GM23338 (cell line): ENCODE measurements around the gene CLEC4E. TPM values are rescaled to one million over a fixed set of nuclear protein-coding genes. Genes with fewer than 3 reads are reported as not detected.

Experiments used
- ATAC-seq: fragments of 200-7000 bp; cut with Tn5 transposase; 3 replicates; pipeline ENCODE4 v1.9.1; 2020
- DNase-seq: peaks from one replicate; pipeline ENCODE4 v3.0.0-alpha.2; 2015; ENCODE audit warnings: low spot score
- H2AFZ ChIP-seq: fragments of 200-600 bp; sonication (generic); 2 replicates; pipeline ENCODE4 v1.8.0; 2016; ENCODE audit warnings: antibody characterized with exemption, mild to moderate bottlenecking, moderate library complexity
- H3F3A ChIP-seq: fragments of 200-600 bp; sonication (generic); replicated peaks from 2 replicates; pipeline ENCODE4 v1.8.0; 2017; ENCODE audit warnings: antibody characterized with exemption, mixed run types, low read depth
- H3K27ac ChIP-seq: fragments of 200-600 bp; sonication (generic); 2 replicates; pipeline ENCODE4 v1.6.1; 2016; ENCODE audit warnings: low read depth
- H3K27me3 ChIP-seq: fragments of 200-600 bp; sonication (generic); 2 replicates; pipeline ENCODE4 v1.8.0; 2016; ENCODE audit warnings: mild to moderate bottlenecking, mixed run types, moderate library complexity; ENCODE audit not compliant: insufficient read depth
- H3K36me3 ChIP-seq: fragments of 200-600 bp; sonication (generic); 2 replicates; pipeline ENCODE4 v1.8.0; 2016; ENCODE audit warnings: mild to moderate bottlenecking; ENCODE audit not compliant: insufficient read depth
- H3K4me1 ChIP-seq: fragments of 200-600 bp; sonication (generic); 2 replicates; pipeline ENCODE4 v1.8.0; 2016; ENCODE audit warnings: mild to moderate bottlenecking, moderate library complexity; ENCODE audit not compliant: insufficient read depth
- H3K4me2 ChIP-seq: fragments of 200-600 bp; sonication (generic); 2 replicates; pipeline ENCODE4 v1.7.1; 2017; ENCODE audit warnings: mixed run types
- H3K4me3 ChIP-seq: fragments of 200-600 bp; sonication (generic); 2 replicates; pipeline ENCODE4 v1.6.1; 2016; ENCODE audit warnings: mixed run types
- H3K79me2 ChIP-seq: fragments of 200-600 bp; sonication (generic); replicated peaks from 2 replicates; pipeline ENCODE4 v1.8.0; 2017; ENCODE audit warnings: mild to moderate bottlenecking; ENCODE audit not compliant: insufficient read depth
- H3K9me2 ChIP-seq: fragments of 200-600 bp; sonication (generic); 2 replicates; pipeline ENCODE4 v1.8.0; 2017; ENCODE audit not compliant: insufficient read depth
- H4K20me1 ChIP-seq: fragments of 200-600 bp; sonication (generic); replicated peaks from 2 replicates; pipeline ENCODE4 v1.8.0; 2017; ENCODE audit warnings: mild to moderate bottlenecking; ENCODE audit not compliant: insufficient read depth
- H3K27ac Mint-ChIP-seq: 2 replicates; pipeline ENCODE4 v1.8.0; 2020; ENCODE audit warnings: inconsistent platforms, mild to moderate bottlenecking, moderate library complexity, mixed read lengths
- H3K27me3 Mint-ChIP-seq: 3 replicates; pipeline ENCODE4 v1.8.0; 2022; ENCODE audit warnings: low read depth, mild to moderate bottlenecking, moderate library complexity, mixed read lengths, inconsistent platforms; ENCODE audit not compliant: insufficient read depth, poor library complexity
- H3K36me3 Mint-ChIP-seq: 3 replicates; pipeline ENCODE4 v1.8.0; 2021; ENCODE audit warnings: low read depth, mild to moderate bottlenecking, inconsistent platforms, moderate library complexity, mixed read lengths
- H3K4me1 Mint-ChIP-seq: 3 replicates; pipeline ENCODE4 v1.8.0; 2020; ENCODE audit warnings: mild to moderate bottlenecking, inconsistent platforms, mixed read lengths
- H3K4me3 Mint-ChIP-seq: 3 replicates; pipeline ENCODE4 v1.8.0; 2021; ENCODE audit warnings: moderate library complexity, mild to moderate bottlenecking, inconsistent platforms, mixed read lengths
- H3K9me3 Mint-ChIP-seq: 3 replicates; pipeline ENCODE4 v1.8.0; 2020; ENCODE audit warnings: moderate library complexity, mild to moderate bottlenecking, inconsistent platforms, mixed read lengths
- CREB1 ChIP-seq: fragments of 250-450 bp; sonication (Bioruptor Pico); IDR thresholded peaks from 2 replicates; pipeline ENCODE4 v1.5.0; 2020; ENCODE audit warnings: low read depth, mild to moderate bottlenecking, moderate library complexity
- ETS1 ChIP-seq: IDR thresholded peaks from 2 replicates; pipeline ENCODE4 v1.6.1; 2016; ENCODE audit warnings: antibody characterized with exemption
- EZH2 ChIP-seq: fragments of 200-600 bp; sonication (generic); IDR thresholded peaks from one replicate; pipeline ENCODE4 v1.8.0; 2017; ENCODE audit warnings: antibody characterized with exemption, mild to moderate bottlenecking, low read depth; ENCODE audit not compliant: unreplicated experiment
- EZH2phosphoT487 ChIP-seq: fragments of 200-600 bp; sonication (generic); IDR thresholded peaks from one replicate; pipeline ENCODE4 v1.8.1; 2018; ENCODE audit warnings: antibody characterized with exemption; ENCODE audit not compliant: unreplicated experiment
- JUNB ChIP-seq: IDR thresholded peaks from one replicate; pipeline ENCODE4 v1.6.1; 2016; ENCODE audit warnings: antibody characterized with exemption; ENCODE audit not compliant: unreplicated experiment
- NANOG ChIP-seq: IDR thresholded peaks from 2 replicates; pipeline ENCODE4 v1.6.1; 2016; ENCODE audit warnings: antibody characterized with exemption, borderline replicate concordance
- POLR2AphosphoS5 ChIP-seq: IDR thresholded peaks from 2 replicates; pipeline ENCODE4 v1.6.1; 2016; ENCODE audit warnings: antibody characterized with exemption, low read depth
- REST ChIP-seq: IDR thresholded peaks from one replicate; pipeline ENCODE4 v1.6.1; 2018; ENCODE audit warnings: antibody characterized with exemption; ENCODE audit not compliant: unreplicated experiment
- STAT1 ChIP-seq: IDR thresholded peaks from one replicate; pipeline ENCODE4 v1.6.1; 2016; ENCODE audit warnings: antibody characterized with exemption; ENCODE audit not compliant: unreplicated experiment
- polyA plus RNA-seq: library from polyadenylated mRNA; unstranded; fragments of >200 nt; fragmentation: Nextera tagmentation; extraction: Ambion mirVana; gene quantifications from 2 replicates; pipeline ENCODE4 v1.2.1, GENCODE V29; 2016
- total RNA-seq: library from RNA; depleted of rRNA; stranded (reverse); fragments of >200 nt; shearing (Covaris generic); gene quantifications from 2 replicates; pipeline ENCODE4 v1.2.3, GENCODE V29; 2014

Gene CLEC4E
- total and polyA plus RNA-seq, 2 experiments from 2014 or later: not detected

GRCh38 chr12:8519171-8519570 lies 21.5 kb downstream of the CLEC4E start (continued):
- TF ChIP-seq REST: no peak
- no peak for TF ChIP-seq EZH2
- TF ChIP-seq ETS1: no peak

GRCh38 chr12:8517971-8518370 lies 22.7 kb downstream of the CLEC4E start:
- Histone ChIP-seq H2AFZ (no peak overlapping the region), H3K27ac (no peak overlapping the region), H3K27me3 (no peaks in the 10 kb centered on the region), H3K79me2 (no peaks in the 10 kb centered on the region), H3F3A (no peaks in the 10 kb centered on the region), H3K4me2 (no peak overlapping the region), H3K4me1 (no peaks in the 10 kb centered on the region), H3K9me2 (no peaks in the 10 kb centered on the region), H3K36me3 (no peaks in the 10 kb centered on the region), H3K4me3 (no peak overlapping the region), H4K20me1 (no peaks in the 10 kb centered on the region)
- Mint-ChIP-seq H3K9me3 (no peaks in the 10 kb centered on the region), H3K4me3 (no peak overlapping the region), H3K27me3 (no peaks in the 10 kb centered on the region), H3K4me1 (no peaks in the 10 kb centered on the region), H3K36me3 (no peaks in the 10 kb centered on the region), H3K27ac (no peak overlapping the region)
- no peak for ATAC-seq
- no peak for DNase-seq
- TF ChIP-seq EZH2 (no peak), NANOG (no peak)

GRCh38 chr12:8513256-8513655 lies 27.4 kb downstream of the CLEC4E start, which contains the start of gene CLEC4D:
TSS of gene CLEC4D (plus strand) at chr12:8513503. CDS start at chr12:8513733, 230 bp downstream.
- Mint-ChIP-seq H3K4me1 (peaks cover 17% of the 10 kb centered on the region), H3K27me3 (no peaks in the 10 kb centered on the region), H3K27ac (no peak within 1 kb of the TSS), H3K4me3 (no peak within 1 kb of the TSS), H3K9me3 (no peaks in the 10 kb centered on the region), H3K36me3 (no peaks in the 10 kb centered on the region; the same call in 2 of the 3 replicates)
- no peak for DNase-seq
- ATAC-seq: no peak
- no peak within 1 kb of the TSS for H3K4me2 ChIP-seq
- H3K27me3 ChIP-seq: no peaks in the 10 kb centered on the region
- H3K4me1 ChIP-seq: peaks cover 10% of the 10 kb centered on the region
- H3K79me2 ChIP-seq: no peaks in the 10 kb centered on the region
- no peak within 1 kb of the TSS for H3K27ac ChIP-seq
- H4K20me1 ChIP-seq: no peaks in the 10 kb centered on the region
- no peak within 1 kb of the TSS for H3K4me3 ChIP-seq
- no peaks in the 10 kb centered on the region for H3F3A ChIP-seq
- TF ChIP-seq STAT1 (no peak), POLR2AphosphoS5 (no peak), EZH2phosphoT487 (no peak), CREB1 (no peak), EZH2 (no peak), JUNB (no peak), REST (no peak), NANOG (no peak)
- H3K9me2 ChIP-seq: 0 out of 2 replicates have a peak, but pooled peaks cover 4% of the 10 kb centered on the region
- H3K36me3 ChIP-seq: no peaks in the 10 kb centered on the region
- H2AFZ ChIP-seq: no peak within 1 kb of the TSS
